AG20443 (cell line): ENCODE results near the gene IL22RA1.

ENCODE experiments used
- DNase-seq: peaks from one replicate; pipeline ENCODE4 v3.0.0; 2012; ENCODE audit warnings: low spot score, mixed read lengths

IL22RA1 gene

DNA sequence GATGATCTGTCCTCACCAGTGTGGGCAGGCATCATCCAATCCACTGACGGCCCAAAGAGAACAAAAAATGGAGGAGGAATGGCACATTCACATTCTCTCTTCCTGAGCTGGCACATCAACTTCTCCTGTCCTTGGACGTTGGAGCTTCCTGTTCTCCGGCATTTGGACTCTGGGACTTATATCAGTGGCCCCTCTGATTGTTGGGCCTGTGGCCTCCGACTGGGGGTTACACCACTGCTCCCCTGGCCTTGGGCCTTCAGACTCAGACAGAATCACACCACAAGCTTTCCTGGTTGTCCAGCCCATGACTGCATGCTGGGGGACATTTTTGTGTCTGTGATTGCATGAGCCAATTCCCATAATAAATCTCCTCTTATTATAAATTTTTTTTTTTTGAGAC is 24.1 kb upstream of the IL22RA1 start:
- no peak for DNase-seq

DNA sequence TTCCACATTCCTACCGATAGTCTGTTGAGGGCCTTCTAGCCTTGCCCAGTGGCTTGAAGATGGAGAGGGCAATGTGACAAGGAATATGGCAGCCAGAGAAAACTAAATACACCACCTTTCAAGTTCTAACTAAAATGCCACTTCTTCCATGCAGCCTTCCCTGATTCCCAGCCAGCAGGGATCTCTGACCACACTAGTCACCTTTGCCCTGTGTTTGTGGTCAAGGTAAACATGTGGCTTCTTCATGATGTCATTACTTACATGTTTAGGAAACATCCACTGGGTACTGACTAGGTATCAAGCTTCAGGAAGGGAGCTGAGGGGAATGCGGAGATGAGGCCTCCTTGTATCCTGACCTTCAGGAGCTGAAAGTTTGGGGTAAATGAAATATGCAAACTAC is 22.6 kb upstream of the IL22RA1 start:
- DNase-seq, result no peak

DNA sequence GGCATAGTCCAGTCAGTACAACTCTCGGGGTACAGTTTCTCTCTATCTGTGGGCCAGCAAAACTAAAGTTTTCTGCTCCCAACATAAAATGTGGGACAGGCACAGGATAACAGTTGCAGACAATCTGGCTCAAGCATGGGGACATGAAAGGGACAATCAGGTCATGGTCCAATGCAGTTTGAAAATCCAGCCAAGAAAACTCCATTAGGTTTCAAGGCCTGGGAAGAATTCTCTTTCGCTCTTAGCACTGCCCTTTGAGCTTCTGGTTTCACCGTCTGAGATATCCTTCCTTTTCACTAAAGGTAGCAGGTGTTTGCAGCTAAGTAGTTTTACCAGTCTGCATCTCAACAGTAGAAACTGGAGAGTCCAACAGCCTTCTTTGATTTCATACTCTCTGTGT is 21.1 kb upstream of the IL22RA1 start:
- no peak for DNase-seq

DNA sequence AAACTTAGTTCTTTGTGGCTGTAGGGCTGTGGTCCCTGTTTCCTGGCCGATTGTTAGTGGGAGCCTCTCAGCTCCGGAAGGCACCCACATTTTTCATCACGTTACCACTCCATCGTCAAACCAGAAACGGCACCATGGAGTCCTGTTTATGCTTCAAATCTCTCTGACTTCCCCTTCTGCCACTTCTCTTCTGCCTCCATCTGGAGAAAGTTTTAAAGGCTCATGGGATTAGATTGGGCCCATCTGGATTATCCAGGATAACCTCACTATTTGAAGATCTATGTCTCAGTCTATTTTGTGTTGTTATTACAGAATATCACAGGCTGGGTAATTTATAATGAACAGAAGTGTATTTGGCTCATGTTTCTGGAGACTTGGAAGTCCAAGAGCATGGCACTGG is 19.3 kb upstream of the IL22RA1 start:
- no peak for DNase-seq

DNA sequence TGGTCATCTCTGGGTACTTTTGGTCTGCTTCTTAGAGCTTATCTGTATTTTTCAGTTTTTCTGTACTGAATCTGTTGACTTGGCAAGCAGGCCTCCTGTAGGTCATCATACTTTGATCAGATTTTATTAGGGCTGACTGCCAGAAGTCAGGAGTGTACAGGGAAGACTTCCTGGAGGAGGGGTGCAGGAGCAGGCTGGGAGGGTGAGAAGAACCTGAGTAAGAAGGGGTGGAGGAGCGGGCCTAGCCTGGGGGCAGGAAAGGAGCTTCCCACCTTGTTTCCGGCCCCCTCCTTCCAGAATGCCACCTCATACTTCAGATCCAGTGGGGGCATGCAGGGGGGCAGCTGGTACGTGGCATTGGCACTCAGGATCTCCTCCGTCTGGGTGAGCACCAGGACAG is 18.3 kb upstream of the IL22RA1 start:
- DNase-seq, result no peak

DNA sequence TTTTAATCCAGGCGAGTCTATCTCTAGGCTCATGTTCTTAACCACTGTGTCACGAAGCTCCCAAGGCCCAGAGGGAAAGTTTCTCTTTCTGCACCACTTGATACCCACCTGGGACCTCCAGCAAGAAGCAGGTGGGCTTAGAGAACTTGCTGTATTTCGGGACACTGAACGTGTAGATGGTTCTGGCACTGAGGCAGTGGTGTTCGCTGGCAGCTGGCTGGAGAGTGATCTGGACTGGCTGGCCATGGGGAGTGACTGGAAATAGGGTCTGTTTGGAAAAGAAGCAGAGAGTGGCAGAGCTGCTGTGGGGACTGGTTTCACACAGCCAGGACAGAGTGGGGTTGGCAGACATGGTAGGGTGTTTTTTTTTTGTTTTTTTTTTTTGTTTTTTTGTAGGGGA is 16.4 kb upstream of the IL22RA1 start:
- DNase-seq, result no peak

DNA sequence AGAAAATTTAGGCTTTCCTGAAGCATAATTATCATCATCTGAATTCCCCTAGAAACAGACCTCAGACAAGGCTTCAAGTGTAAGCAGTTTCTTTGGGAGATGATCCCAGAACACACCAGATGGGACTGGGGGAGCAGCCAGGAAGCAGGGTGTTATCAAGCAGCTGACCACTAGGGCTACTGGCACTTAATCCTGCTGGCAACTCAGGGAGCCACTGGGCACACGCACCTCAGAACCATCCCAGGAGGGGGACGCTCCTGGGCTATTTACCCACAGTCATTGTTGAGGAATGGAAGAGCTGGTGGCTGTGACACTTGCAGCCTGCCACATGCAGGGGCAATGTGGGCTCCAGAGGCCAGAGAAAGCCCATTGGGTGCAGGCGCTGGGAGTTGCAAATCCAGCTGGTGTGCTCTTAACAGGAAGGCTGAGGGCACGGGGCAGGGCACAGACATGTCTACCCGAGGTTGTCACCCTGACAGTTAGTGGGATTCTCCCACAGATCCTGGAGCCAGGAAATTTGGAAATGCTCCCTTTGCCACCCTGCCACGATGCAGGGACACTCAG is 15.1 kb upstream of the IL22RA1 start:
- peak; percentile 66 for DNase-seq

DNA sequence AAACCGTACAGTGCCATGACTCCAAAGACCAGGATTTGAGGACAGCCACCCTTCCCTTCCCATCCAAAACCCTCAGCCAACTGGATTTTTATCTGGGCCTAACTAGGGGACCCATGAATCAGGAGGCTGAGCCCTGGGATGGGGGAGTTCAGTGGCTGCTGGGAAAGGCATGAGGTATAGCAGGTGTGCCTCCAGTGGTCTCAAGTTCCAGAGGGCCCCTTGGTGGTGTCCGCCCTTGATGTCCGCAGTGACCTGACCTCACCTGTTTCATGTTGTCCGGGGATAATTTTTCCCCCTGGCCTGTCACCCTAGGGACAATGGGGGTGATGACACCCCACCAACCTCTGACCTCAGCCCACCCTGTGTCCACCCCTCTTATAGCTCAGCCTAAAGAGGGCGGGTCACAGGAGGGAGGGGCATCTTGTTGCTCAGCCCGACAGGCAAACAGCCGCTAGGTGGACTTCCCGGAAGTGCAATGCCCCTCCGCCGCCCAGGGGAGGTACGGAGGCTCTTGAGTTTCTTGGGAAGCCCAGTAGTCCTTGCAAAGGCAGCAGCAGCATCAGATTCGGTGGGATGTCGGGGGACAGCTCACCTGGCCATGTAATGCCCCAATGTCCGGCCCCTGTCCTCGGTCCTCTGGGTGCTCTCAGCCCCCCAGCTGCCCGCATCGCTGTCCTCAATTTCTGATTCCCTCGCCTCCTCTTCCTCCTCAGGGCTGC is 13.8 kb upstream of the IL22RA1 start:
- no peak for DNase-seq

DNA sequence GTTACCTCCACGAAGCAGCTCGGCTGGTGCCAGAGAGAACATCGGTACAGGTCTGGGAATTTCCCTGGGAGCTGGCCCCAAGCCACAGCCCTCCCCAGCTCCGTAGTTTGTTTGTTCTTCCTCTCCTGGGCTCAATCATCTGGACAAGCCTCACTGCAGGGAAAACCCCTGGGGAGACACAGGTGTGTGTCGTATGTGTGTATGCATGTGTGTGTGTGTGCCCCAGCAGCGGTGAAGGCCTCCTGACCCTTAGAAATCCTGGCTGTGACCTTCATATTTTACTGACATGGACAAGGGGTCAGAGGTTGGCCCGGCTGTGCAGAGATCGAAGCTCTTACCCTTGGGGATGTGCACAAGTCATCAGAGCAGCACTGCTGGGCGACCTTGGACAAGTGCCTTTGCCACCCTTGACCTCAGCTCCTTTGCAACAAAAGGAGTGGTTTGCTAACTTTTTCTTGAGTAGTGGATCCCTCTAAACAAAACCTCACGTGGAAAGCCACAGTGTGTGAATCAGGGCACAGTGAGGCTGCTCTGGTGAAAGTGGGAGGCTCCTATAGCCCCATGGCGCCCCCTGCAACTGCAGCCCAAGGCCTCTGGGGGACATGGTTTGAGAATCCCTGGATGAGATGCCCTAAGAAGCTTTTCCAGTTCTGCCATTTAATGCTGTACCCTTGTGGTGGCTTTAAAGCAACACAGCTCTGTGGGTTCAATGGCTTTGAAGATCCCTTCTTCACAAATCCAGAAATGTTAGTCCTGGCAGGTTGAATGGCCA is 12.3 kb upstream of the IL22RA1 start:
- DNase-seq, result no peak

DNA sequence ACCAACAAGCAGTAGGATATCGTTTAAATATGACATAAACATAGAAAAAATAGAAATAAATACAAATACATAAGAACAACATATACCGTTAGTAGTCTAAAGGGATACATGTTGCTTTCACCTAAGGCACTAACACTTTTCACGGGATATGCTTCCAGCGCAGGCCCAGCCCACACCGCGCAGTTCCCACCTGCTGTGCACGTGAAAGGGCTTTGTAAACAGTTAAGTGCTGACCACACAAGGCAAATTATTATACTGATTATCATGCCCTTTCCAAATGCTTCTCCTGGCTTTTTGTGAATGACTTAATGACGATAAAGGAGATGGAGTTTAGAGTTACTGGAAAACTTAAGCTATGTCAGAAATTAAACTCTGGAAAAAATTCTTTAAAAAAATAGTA is 11.3 kb upstream of the IL22RA1 start:
- no peak for DNase-seq

DNA sequence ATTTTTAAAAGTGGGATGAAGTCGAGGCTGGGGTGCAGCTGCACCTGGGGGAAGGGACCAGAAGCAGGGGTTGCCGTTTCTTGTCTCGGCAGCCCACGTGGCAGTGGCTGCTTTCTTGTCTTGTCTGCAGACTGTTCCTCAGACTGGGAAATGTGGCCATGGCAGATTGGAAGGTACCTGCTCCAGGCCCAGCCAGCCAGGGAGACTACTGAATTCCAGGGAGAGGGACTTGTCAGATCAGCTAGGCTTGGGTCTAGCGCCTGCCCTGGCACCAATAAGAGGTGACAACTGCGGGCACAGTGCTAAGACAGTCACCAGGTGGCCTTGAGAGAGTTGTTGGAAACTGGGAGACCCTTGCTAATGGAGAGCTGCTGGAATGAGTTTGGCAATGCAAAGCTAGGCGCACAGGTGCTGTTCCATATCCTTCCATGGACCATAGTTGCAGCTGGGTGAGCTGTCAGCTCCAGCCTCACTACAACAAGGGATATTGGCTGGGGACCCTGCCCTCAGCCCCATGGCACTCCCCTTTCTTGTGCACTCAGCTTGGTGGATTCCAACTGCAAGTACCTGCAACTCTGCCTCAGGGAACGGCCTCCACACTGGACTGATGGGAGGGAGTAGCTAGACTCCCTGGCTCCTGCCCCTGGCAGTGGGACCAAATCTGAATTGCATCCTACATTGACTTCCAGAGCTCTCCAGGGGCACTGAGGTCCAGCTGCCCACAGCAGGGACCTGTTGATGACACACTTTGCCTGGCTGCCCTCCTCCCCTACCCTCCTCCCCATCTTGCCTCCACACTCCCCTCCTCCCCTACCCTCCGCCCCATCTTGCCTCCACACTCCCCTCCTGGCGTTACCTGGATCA is 9.9 kb upstream of the IL22RA1 start:
- DNase-seq, result no peak

DNA sequence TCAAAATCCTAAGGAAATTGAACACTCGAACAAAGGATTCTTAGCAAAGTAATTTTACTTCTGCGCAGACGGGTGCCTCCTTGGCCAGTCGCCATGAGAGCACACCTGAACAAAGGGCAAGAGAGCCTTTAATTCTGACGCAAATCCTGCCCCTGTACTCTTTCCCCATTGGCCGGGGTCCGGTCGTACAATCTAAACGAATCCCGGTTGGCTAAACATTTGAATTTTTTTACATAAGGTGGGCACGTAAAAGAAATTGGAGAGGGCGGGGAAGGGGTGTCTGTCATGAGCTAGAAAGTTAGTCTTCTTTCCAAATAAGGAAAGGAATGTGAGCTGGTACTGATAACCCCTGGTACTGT is 8.2 kb upstream of the IL22RA1 start:
- no peak for DNase-seq

DNA sequence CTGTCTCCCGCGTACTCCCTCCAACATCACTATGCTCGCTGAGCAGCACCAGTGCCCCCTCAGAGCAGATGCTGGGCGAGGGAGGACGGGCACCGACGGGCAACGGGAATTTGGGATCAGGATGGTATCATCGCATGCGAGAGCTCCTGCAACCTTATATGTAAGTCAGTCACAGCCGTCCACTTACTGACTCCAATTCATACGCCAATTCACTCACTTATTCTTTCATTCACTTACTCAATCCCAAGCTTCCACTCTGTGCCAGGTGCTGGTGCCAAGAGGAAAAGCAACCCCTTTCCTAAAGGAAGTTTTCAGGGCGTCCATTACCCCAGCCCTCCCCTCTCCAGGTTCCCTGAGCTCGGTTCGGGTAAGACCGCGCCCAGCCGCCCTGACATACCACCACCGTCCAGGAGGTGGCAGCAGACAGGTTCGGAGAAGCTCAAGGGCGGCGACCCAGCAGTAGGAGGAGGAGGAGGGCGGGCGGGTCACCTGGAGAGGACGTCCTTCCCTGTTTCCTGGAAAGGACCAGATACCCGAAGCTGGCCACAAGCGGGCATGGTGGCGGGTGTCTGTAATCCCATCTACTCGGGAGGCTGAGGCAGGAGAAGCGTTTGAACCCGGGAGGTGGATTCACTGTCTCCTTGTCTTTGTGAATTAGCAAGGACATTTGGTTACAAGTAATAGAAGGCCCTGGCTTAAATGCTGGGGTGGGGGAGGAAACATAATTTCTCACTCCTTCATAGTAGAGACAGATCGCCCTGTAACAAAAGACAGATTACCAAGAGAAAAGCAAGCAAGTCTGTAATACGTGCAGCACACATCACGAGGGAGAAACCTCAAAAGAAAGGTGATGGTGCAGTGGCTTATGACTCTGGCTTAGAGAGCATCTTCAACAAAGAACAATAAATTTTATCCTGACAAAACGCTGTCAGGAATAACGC is 7.6 kb upstream of the IL22RA1 start:
- DNase-seq, result peak; percentile 91

DNA sequence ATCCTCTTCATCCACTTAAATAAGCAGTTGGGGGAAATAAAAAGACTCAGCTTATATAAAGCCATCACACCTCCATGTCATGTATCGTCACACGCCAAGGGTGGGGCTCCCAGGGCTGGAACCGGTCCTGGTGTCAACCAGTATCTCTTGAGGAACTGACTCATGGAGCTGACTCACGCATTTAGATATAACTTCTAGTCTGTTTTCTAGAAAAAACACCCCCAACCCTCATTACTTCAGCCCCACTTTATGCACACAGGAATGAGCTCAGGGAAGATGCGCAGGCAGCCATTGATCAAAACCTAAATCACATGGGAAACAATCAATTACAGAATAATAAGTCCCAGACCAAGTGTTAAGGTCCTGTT is 6.9 kb upstream of the IL22RA1 start:
- peak; percentile 87 for DNase-seq

DNA sequence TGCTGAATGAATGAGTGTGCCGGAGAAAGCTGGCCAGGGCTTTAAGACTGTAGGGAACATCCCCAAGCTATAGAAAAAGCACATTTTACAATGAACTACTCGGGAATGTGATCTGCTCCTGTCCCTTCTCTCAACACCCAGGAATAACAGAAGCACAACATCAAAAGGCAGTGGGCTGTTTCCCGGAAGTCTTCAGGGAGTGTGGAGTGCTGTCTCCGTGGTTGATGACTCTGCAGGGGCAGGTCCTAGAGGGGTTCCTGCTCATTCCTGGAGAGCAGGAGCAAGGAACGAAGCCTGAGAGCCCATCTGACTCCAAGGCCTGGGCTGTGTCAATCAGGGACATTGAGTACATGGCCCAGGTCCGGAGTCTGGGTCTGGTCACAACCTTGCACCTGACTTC is 4.9 kb upstream of the IL22RA1 start:
- DNase-seq, result no peak

DNA sequence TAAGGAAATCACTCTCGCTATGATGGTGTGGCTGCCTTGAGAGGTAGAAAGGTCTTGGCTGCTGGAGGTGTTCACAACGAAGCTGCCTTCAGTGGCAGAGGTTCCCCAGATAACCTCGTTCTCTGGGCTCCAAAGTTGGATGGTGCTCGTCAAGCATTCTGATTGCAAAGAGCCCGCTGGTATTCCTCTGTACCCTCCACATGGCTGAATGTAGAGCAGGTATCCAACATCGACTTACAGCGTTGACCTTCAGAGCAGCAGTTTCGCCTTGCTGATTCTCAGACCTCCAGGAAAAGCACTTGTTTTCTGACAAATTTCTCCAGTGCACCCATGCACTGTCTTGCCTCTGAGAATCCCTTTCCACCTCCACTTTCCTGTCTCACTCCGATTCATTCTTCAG is 4.3 kb upstream of the IL22RA1 start:
- no peak for DNase-seq

DNA sequence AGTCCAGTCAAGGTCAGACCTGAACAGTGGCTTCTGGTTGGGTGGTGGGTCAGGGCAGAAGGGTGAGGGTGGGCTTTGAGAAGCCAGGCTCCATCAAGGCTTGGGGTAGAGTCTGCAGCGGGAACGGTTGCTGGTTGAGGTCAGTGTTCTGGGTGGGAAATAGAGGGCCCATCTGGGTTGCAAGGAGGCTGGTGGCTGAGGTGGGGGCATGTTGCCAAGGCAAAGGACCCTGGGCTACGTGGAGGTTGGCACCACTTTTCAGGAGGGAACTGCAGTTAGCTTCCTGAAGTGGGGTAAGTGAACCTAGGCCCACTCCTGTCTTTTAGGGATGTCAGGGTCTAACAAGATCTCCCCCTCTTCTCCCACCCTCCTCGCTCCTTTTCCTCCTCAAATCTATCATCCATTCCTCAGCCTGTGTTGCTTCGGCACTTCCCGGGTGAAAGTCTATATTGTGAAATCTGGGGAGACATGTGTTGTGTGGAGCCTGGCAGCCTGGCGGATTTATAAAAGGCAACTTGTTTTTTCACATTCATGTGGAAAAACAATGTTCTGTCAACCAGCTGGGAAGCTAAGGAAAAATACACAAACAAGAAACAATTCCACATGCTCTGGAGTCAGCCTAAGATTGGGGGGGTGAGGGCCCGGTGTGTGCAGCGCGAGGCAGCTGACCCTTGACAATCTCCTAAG is 1.5 kb downstream of the IL22RA1 start:
- DNase-seq, result no peak

DNA sequence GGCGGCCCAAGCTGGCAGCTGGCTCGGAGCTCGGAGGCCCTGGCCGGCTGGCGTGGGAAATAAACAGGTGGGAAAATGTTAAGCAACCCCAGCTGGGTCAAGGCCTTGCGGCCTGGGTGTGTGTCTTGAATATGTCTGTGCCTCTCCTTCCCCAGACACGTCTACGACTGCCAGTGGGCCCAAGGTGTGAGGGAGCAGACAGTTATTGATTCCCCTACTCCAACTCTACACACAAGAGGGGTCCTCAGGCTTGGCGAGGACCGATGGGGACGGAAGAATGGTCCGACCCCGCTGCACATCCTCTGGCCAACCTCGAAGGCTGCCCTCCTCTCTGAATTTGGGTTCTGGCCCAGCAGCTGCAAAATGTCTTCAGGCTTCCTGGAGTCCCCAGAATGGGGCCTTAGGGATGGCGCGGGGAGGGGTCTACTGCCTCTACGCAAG is 2.2 kb downstream of the IL22RA1 start:
- no peak for DNase-seq

DNA sequence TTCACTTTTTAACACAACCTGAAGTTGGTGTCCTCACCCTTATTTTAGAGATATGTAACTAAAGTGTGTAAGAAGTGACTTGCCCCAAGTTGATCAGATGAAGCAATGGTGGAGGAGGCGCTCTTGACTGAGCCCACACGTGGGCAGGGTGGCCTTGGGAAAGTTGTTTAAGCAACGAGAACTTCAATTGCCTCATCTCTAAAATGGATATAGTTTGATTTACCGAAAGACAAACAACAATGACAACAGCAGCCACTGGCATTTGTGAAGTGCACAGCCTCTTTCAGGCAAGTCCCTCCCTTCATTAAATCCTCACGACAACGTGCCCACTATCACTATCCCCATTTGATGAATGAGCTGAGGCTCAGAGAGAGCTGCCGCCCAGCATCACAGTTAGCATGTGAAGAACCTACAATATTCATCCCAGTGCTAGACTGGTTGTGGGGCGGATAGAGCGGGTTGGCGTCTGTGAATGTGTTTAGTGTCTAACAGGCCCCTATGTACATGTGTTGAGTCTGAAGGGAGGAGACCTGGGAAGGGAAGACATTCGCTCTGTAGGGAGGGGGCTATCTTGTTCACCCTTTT is 3.0 kb downstream of the IL22RA1 start:
- DNase-seq, result no peak

DNA sequence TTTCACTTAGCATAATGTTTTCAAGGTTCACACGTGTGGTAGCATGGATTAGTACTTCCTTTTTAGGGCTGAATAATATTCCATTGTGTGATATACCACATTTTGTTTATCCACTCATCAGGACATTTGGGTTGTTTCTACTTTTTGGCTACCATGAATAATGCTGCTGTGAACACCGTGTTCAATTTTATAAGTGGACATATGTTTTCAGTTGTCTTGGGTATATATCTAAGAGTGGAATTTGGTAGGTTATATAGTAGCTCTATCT is 3.8 kb downstream of the IL22RA1 start:
- DNase-seq, result no peak
